PC-9 (cell line): Measurements from ENCODE around the gene S100B.

Experiments used
- CTCF ChIP-seq: fragments of 200-600 bp; sonication (generic); conservative IDR thresholded peaks from 2 replicates; pipeline ENCODE4 v1.6.1; 2017; ENCODE audit warnings: mixed run types, antibody characterized with exemption, mild to moderate bottlenecking, moderate library complexity
- EZH2 ChIP-seq: fragments of 200-600 bp; sonication (generic); IDR thresholded peaks from 2 replicates; pipeline ENCODE4 v1.8.0; 2017; ENCODE audit warnings: antibody characterized with exemption, low read depth

- TF ChIP-seq CTCF (no peak), EZH2 (no peak)
Observed at GRCh38 chr21:46570631-46571030, 34.3 kb downstream of the S100B start.
